ENCODE results near the gene NIN. TPM values are rescaled to one million over a fixed set of nuclear protein-coding genes. Genes with fewer than 3 reads are reported as not detected.

Gene NIN
- total and polyA plus RNA-seq, 2 of the 4 experiments (the other 2 are of a cell fraction) = 15.2 to 98.4 TPM

GRCh38 chr14:50790589-50790988, 40.4 kb downstream of the NIN start:
- no peak overlapping the region for H2BK15ac ChIP-seq (ENCODE audit: low read depth, low read length)
- CTCF ChIA-PET = interaction anchor here (1.1 kb wide), 1 partner anchor 17 kb away, joined by 4 read pairs; no protein-coding TSS in a partner anchor

More at GRCh38 chr14:50790589-50790988, 40.4 kb downstream of the NIN start:
- Histone ChIP-seq H3K79me1 (ENCODE audit: low read depth in 1 of 2, low read length in 2 of 2) (peaks cover 10 to 56% of the 10 kb centered on the region in 2 experiments), H2AFZ (replicated peaks; ENCODE audit: low read length, poor library complexity) (no peak overlapping the region), H3K9me3 (ENCODE audit: control insufficient read depth, insufficient read depth, low read length) (no peaks in the 10 kb centered on the region), H2BK20ac (ENCODE audit: low read depth, low read length) (no peak overlapping the region), H4K5ac (ENCODE audit: low read depth, low read length) (no peak overlapping the region), H2AK5ac (ENCODE audit: low read depth, low read length) (no peak overlapping the region), H3K4me3 (ENCODE audit: insufficient read depth, low read depth, low read length) (no peak overlapping the region), H4K8ac (ENCODE audit: low read depth in 2 of 2, low read length in 2 of 2) (no peak overlapping the region), H4K20me1 (ENCODE audit: insufficient read depth, low read length) (peaks cover 3% of the 10 kb centered on the region; the same call in 1 of the 2 replicates), H3K4me2 (ENCODE audit: low read depth, low read length) (no peak overlapping the region), H2AK9ac (replicated peaks; ENCODE audit: low read depth, low read length, poor library complexity) (no peak overlapping the region), H3K4ac (ENCODE audit: low read depth, low read length) (no peak overlapping the region), H3K23ac (ENCODE audit: low read depth, low read length) (no peak overlapping the region), H3K56ac (ENCODE audit: extremely low read depth, insufficient read depth, low read length) (no peak overlapping the region), H3K14ac (replicated peaks; ENCODE audit: low read depth, low read length) (no peak overlapping the region), H3K27ac (ENCODE audit: insufficient read depth, low read length) (no peak overlapping the region), H4K91ac (ENCODE audit: insufficient read depth, low read depth, low read length) (no peak overlapping the region), H2BK5ac (ENCODE audit: low read depth, low read length, poor library complexity, severe bottlenecking) (no peak overlapping the region), H3K9ac (ENCODE audit: low read depth, low read length) (no peak overlapping the region), H3K18ac (ENCODE audit: low read depth, low read length) (no peak overlapping the region), H3K27me3 (ENCODE audit: control insufficient read depth, insufficient read depth, low read length) (no peaks in the 10 kb centered on the region), H3K9me1 (ENCODE audit: insufficient read depth, low read length) (peaks cover 17% of the 10 kb centered on the region), H3K4me1 (ENCODE audit: control insufficient read depth, insufficient read depth, low read length) (peaks cover 7% of the 10 kb centered on the region), H2BK120ac (ENCODE audit: low read depth, low read length) (0 out of 2 replicates have a peak overlapping the region, but pooled peaks have one; percentile 14), H3K36me3 (ENCODE audit: control insufficient read depth, insufficient read depth, low read length) (peaks cover 9% of the 10 kb centered on the region)
- no CpG with 5 or more reads among the region's 2 CpGs for WGBS, 2 experiments (ENCODE audit: extremely low coverage in 2 of 2, insufficient read length in 1 of 2)
- dilution Hi-C loops (cut with HindIII; ENCODE audit: low sequenced_read_pairs, unreplicated experiment) = no loop called here
- peak; percentile 70 for DNase-seq
- in situ Hi-C loops (cut with MboI; ENCODE audit: low sequenced_read_pairs) = no loop called here
- no TSS peak for BruUV-seq (replicated peaks)
- peak; percentile 80 for ATAC-seq (ENCODE audit: low read depth)
- TF ChIP-seq MAZ (IDR thresholded peaks at IDR 0.05; ENCODE audit: borderline replicate concordance, low read depth, low read length) = no peak
- TF ChIP-seq USF2 (IDR thresholded peaks at IDR 0.05; ENCODE audit: low read depth, low read length) = no peak
- TF ChIP-seq FOS (IDR thresholded peaks at IDR 0.05; ENCODE audit: low read depth, low read length) = peak; percentile 21; the same call in 1 of the 2 replicates
- POLR2A ChIA-PET (ENCODE audit: unreplicated experiment) = no interaction called here
- intact Hi-C loops (cut with micrococcal nuclease) = no loop called here
